ENCODE results near the gene ISOC1. TPM values are rescaled to one million over a fixed set of nuclear protein-coding genes. Genes with fewer than 3 reads are reported as not detected.

The ISOC1 gene
- total RNA-seq = 100 to 1,000 TPM in 1 of 4 donors, 10 to 100 TPM in 3; 31.2 to 149 (median 82.5) TPM

GRCh38 chr5:129094087-129094923 lies at the start of gene ISOC1:
TSS of gene ISOC1 (plus strand) at chr5:129094749. CDS start at chr5:129094767, 18 bp downstream.
- no peaks in the 10 kb centered on the region for H3K9me3 ChIP-seq
- H3K4me3 ChIP-seq = peak within 1 kb of the TSS; percentile 66 to 86
- H3K27ac ChIP-seq = peak within 1 kb of the TSS; percentile 63 to 95 (median 94)
- TF ChIP-seq POLR2AphosphoS5 (IDR thresholded peaks at IDR 0.05) = no peak
- TF ChIP-seq EP300 (IDR thresholded peaks at IDR 0.05) = no peak
- peak; percentile 80 for TF ChIP-seq POLR2A (IDR thresholded peaks at IDR 0.05)
- TF ChIP-seq CTCF (IDR thresholded peaks at IDR 0.05) = peak in 2 of 4 experiments; percentile 10 to 20
- WGBS, 2 donors (ENCODE audit: low coverage in 1 of 2) = 0 to 25% methylated on average over 1 of the region's 87 CpGs
- ATAC-seq = peak; percentile 97
- H3K27me3 ChIP-seq = no peaks in the 10 kb centered on the region
- no peaks in the 10 kb centered on the region for H3K36me3 ChIP-seq
- peaks cover 0 to 41% (median 3%) of the 10 kb centered on the region in 3 donors for H3K4me1 ChIP-seq

DNA sequence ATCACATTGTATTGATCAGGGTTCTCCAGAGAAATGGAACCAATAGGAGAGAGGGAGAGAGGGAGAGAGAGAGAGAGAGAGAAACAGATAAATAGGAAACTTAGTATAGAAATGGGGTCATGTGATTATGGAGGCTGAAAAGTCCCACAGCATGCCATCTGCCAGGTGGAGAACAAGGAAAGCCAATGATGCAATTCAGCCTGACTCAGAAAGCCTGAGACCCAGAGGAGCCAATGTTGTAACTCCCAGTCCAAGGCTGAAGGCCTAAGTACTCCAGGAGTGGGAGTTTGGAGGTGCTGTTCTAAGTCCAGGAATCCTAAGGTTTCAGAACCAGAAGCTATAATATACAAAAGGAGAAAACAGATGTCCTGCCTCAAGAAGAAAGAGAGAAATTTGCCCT lies 48.4 kb upstream of the ISOC1 start:
- H3K4me3 ChIP-seq = no peak overlapping the region
- peaks cover 0 to 18% (median 0%) of the 10 kb centered on the region in 3 donors for H3K9me3 ChIP-seq
- no peaks in the 10 kb centered on the region for H3K36me3 ChIP-seq
- TF ChIP-seq EP300 (IDR thresholded peaks at IDR 0.05) (no peak), POLR2A (IDR thresholded peaks at IDR 0.05) (no peak), CTCF (IDR thresholded peaks at IDR 0.05) (no peak), POLR2AphosphoS5 (IDR thresholded peaks at IDR 0.05) (no peak)
- H3K27ac ChIP-seq = no peak overlapping the region
- no peak for ATAC-seq
- H3K4me1 ChIP-seq = peaks cover 0 to 11% (median 0%) of the 10 kb centered on the region in 3 donors
- H3K27me3 ChIP-seq = no peaks in the 10 kb centered on the region

GRCh38 chr5:129048509-129048908 lies 46.0 kb upstream of the ISOC1 start:
- no peak overlapping the region for H3K4me3 ChIP-seq
- no peaks in the 10 kb centered on the region for H3K27me3 ChIP-seq
- no peaks in the 10 kb centered on the region for H3K36me3 ChIP-seq
- peaks cover 0 to 16% (median 0%) of the 10 kb centered on the region in 3 donors for H3K9me3 ChIP-seq
- no peak for TF ChIP-seq EP300 (IDR thresholded peaks at IDR 0.05)
- TF ChIP-seq POLR2A (IDR thresholded peaks at IDR 0.05) = no peak
- TF ChIP-seq POLR2AphosphoS5 (IDR thresholded peaks at IDR 0.05) = no peak
- no peak for TF ChIP-seq CTCF (IDR thresholded peaks at IDR 0.05)
- H3K4me1 ChIP-seq = peaks cover 0 to 11% (median 0%) of the 10 kb centered on the region in 3 donors
- no peak overlapping the region for H3K27ac ChIP-seq
- WGBS, 2 donors (ENCODE audit: low coverage in 1 of 2) = 0 to 64% methylated on average over 1 to 2 of the region's 2 CpGs
- no peak for ATAC-seq

- Histone ChIP-seq H3K4me3 (no peak overlapping the region), H3K36me3 (no peaks in the 10 kb centered on the region), H3K9me3 (peaks cover 0 to 8% (median 0%) of the 10 kb centered on the region in 3 donors), H3K27ac (no peak overlapping the region), H3K27me3 (no peaks in the 10 kb centered on the region), H3K4me1 (peaks cover 0 to 11% (median 0%) of the 10 kb centered on the region in 3 donors)
- no peak for ATAC-seq
- TF ChIP-seq CTCF (IDR thresholded peaks at IDR 0.05) (no peak), POLR2AphosphoS5 (IDR thresholded peaks at IDR 0.05) (no peak), EP300 (IDR thresholded peaks at IDR 0.05) (no peak), POLR2A (IDR thresholded peaks at IDR 0.05) (no peak)
- WGBS, 2 donors (ENCODE audit: low coverage in 1 of 2) = 7 to 37% methylated on average over 1 to 2 of the region's 2 CpGs
These were observed 45.3 kb upstream of the ISOC1 start for GRCh38 chr5:129049126-129049799.

All from gastroesophageal sphincter (tissue), 4 donors.